Adrenal gland (tissue), 5 donors: ENCODE results near the gene RGS7.

Source experiments
- CTCF ChIP-seq, 6 experiments: fragments of 450-650 bp in 4 of 6; fragments of 200-600 bp in 2 of 6; sonication (generic) in 1 of 6; IDR thresholded peaks; 1 replicate in 5 of 6; 2 replicates in 1 of 6; pipeline versions ENCODE4 v1.5.1 to v1.8.0; 2016 to 2021; ENCODE audit warnings: antibody characterized with exemption in 6 of 6, mild to moderate bottlenecking in 2 of 6, moderate library complexity in 1 of 6
- POLR2A ChIP-seq, 2 donors: fragments of 450-650 bp; IDR thresholded peaks; one replicate each; pipeline ENCODE4 v1.6.1; 2017; ENCODE audit warnings: antibody characterized with exemption in 2 of 2, mild to moderate bottlenecking in 2 of 2, moderate library complexity in 1 of 2
- donor health status: DM: no; HTN: no; CAD: no.

GRCh38 chr1:240801442-240801841 is 555.6 kb downstream of the RGS7 start:
- TF ChIP-seq POLR2A (IDR thresholded peaks at IDR 0.05): no peak
- TF ChIP-seq CTCF (IDR thresholded peaks at IDR 0.05): no peak
